Hindlimb muscle (tissue), 1 donor: ENCODE results near the gene HPN. TPM values are rescaled to one million over a fixed set of nuclear protein-coding genes. Genes with fewer than 3 reads are reported as not detected.

Experiments used
- DNase-seq: peaks from one replicate; pipeline ENCODE4 v3.0.0-alpha.2; 2013
- polyA plus RNA-seq: library from polyadenylated mRNA; unstranded; fragments of 120-200 nt; gene quantifications from one replicate; pipeline ENCODE4 v1.2.1, GENCODE V29; 2013; ENCODE audit not compliant: insufficient read length

The HPN gene
- polyA plus RNA-seq, 1 donor: 0.36 TPM

GRCh38 chr19:35105411-35106290, 64.1 kb downstream of the HPN start:
- no peak for DNase-seq

- DNase-seq: no peak
These were observed 64.7 kb downstream of the HPN start for GRCh38 chr19:35106291-35106583.

- DNase-seq: no peak
These were observed 65.5 kb downstream of the HPN start for GRCh38 chr19:35106898-35107541.

- no peak for DNase-seq
These were observed 66.0 kb downstream of the HPN start for GRCh38 chr19:35107545-35107944.

GRCh38 chr19:35108730-35109129, 67.2 kb downstream of the HPN start:
- DNase-seq: no peak

GRCh38 chr19:35109395-35110112, 68.0 kb downstream of the HPN start:
- no peak for DNase-seq

GRCh38 chr19:35110974-35111373, 69.5 kb downstream of the HPN start:
- no peak for DNase-seq

GRCh38 chr19:35112995-35113688, 71.6 kb downstream of the HPN start:
- DNase-seq: no peak

- DNase-seq: peak; percentile 76
These were observed 73.0 kb downstream of the HPN start for GRCh38 chr19:35114353-35115176.

- DNase-seq: no peak
These were observed 73.8 kb downstream of the HPN start, which contains the start of gene FXYD3 for GRCh38 chr19:35115177-35115951. TSS of gene FXYD3 (plus strand) at chr19:35115823. CDS start at chr19:35119377, 3,554 bp downstream.

Other genes starting within 250 kb of the HPN start
- 3.9 TPM for gene ZNF30, start 114.8 kb upstream of the HPN start, polyA plus RNA-seq
- gene ZNF792, start 77.5 kb upstream of the HPN start, polyA plus RNA-seq: 2.7 TPM
- gene GRAMD1A, start 41.4 kb upstream of the HPN start, polyA plus RNA-seq: 48.5 TPM
- gene SCN1B, start 11.3 kb upstream of the HPN start, polyA plus RNA-seq: 7.2 TPM
- 0.97 TPM for gene FXYD3, start 74.1 kb downstream of the HPN start, polyA plus RNA-seq
- 13.2 TPM for gene LGI4, start 93.3 kb downstream of the HPN start, polyA plus RNA-seq
- 281 TPM for gene FXYD1, start 97.1 kb downstream of the HPN start, polyA plus RNA-seq
- gene FXYD7, start 101.5 kb downstream of the HPN start, polyA plus RNA-seq: 0.65 TPM
- gene FXYD5, start 113.0 kb downstream of the HPN start, polyA plus RNA-seq: 22.3 TPM
- not detected for gene FAM187B, start 187.0 kb downstream of the HPN start, polyA plus RNA-seq
- 5.3 TPM for gene LSR, start 207.3 kb downstream of the HPN start, polyA plus RNA-seq
- 119 TPM for gene USF2, start 227.2 kb downstream of the HPN start, polyA plus RNA-seq
- 0.31 TPM for gene HAMP, start 240.8 kb downstream of the HPN start, polyA plus RNA-seq